Measurements from ENCODE around the gene SORL1.

Gene SORL1

DNA sequence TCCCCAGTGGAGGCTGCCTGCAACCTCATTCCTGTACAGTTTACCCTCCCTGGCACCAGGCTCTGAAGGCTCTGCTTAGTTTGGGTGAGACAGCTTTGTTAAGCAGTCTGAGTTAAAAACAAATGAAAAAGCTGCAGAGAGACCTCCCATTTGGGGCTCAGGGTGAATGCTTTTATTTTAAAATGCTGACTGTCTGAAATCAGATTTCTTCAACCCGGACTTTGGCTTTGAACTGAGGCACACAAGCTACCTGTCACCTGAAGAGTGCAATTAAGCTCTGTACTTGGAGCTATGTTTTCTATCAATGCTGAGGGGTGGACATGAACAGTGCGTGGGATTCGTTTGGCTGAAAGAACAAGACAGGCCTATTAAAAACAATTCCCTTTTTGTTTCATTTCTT is 218.2 kb downstream of the SORL1 start:
- no peak for DNase-seq

DNA sequence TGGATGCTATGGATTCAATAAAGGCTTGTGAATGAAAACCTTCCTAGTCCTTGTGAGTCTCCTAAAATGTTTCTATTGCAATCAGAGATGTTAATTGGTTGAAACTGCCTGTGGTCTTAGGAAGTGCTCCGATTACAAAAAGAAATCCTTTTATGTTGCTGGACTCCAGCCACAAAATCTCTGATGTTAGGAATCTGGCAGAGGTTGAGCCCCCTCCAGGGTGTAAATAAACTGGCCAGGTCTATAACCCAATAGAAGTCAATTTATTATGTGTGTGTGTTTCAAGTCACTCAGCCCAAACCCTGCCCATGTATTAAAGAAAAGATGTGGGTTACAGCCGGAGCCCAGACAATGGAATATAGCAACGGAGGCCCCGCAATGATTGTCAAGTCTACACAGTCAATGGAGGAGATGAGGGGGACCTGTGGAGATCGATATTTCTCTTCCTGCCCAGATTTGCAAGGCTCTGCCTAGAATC is 218.7 kb downstream of the SORL1 start:
- no peak for DNase-seq

DNA sequence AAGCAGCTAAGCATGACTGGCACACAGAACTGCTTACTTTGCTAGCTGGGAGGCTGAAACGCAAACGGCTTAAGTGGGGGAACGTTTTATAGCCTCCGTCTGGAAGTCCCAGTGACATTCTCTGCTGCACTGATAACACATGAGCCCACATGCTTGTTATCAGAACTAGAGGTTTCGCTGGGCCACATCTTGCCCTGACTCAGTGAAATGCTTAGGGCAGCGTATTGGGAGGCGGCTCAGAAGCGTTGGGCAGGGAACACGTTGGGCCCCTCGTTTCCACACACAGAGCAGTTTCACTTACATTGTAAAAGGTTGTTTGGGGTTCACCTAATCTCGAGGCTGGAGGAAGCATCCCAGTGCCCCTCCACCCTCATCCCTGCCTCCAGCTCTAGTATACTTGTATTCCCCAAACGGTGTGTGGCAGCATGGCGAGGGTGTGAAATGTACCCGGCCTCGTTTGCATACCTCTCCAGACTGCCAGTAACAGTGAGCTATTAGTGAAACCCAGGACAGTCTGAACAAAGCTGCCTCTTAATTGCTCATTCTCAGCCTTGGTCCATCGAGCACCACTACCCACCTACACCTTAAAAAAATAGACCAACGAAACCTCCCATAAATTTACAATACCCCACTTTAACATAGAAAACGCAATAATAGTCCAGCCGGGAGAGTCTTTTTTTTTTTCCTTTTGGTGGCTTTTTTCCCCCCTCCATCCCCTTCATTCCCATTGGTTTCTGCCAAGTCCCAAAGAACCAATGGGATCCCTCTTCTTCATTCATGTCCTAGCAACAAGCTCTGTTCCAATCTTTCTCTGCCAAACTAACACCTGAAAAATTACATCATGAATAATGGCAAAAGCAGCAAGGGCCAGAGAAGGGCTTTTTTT is 219.4 kb downstream of the SORL1 start:
- DNase-seq, result no peak

DNA sequence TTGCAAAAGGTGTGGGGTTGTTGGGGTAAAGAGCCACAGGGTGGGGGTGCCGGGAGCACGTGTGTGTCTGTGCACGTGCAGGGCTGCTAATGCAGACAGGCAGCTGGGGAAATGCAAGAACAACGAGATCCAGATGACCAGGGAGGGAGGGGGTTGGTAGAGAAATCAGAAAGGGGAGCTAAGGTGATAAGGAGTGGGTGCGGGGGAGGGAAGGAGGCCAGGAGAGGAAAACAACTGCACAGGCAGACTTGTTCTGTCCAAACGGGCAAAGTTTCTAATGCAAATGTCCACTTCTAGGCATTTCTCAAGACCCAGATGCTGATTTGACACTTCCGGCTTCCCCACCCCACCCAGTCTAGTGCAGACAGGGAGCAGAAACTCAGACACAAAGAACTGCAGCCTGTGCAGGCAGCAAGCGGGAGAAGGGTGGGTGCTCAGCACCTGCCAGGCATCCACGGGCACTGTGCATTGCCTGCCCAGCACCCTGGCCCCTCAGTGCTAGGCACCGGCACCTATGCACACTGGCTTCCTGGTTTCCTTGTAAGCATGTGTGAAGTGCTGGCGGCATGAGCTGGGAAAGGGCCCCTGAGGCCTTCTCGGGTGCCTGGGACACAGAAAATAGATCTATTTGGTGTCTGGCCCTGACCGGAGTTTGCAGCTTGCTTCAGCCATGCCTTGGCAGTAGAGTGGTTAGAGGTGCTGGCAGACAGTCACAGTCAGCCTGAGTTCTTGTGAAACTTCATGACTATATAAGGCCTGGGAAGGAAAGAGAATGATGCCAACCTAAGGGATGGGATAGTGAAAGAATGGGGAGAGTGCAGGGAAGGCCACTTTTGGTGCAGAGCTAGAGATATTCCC is 220.7 kb downstream of the SORL1 start:
- DNase-seq, result no peak

DNA sequence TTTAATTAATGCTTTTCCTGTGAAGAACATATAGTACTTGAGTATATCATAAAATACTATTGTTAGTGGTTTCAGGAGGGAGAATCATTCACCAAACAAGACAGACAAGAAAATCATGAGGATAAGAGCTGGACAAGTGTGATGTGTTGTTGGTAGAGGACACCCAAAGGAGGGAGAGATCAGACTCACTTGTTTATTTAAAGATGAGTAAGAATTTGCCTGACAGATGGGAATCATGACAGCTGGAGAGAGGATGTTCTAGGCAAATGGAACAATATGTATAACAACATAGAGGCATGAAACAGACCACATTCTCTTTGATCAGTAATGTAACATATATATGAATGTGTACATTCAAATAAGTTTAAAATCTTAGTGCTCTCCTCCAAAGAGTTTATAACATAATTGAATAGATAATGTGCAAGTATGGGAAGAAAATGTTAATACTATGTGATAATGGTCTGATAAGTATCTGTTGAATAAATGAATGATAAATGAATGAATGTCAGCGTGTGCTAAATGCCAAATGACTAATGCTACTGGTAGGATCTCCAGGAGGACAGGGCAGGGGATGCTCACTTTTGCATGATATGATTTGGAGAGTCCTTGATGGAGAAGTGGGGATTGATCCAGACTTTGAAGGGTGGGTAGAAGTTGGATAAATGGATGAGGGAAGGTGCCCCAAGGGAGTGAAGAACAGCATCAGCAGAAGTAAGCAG is 229.6 kb downstream of the SORL1 start:
- DNase-seq, result no peak

All from NCI-H1694 treated with DMSO at 0.1 percent for 48 hours (cell line).